NCI-H1105 (cell line): ENCODE results near the gene ZNF595.
"Not testable (repeated sequence)": the region's sequence is repeated elsewhere in the genome, so short reads cannot be mapped to it uniquely, and the experiment has no call there.

Source experiments
- DNase-seq: peaks from one replicate; lab custom pipeline; 2025; lab: John Stamatoyannopoulos, UW

Gene ZNF595

GRCh38 chr4:86559-87324, 33.6 kb downstream of the ZNF595 start:
- not testable (repeated sequence) for DNase-seq

DNA sequence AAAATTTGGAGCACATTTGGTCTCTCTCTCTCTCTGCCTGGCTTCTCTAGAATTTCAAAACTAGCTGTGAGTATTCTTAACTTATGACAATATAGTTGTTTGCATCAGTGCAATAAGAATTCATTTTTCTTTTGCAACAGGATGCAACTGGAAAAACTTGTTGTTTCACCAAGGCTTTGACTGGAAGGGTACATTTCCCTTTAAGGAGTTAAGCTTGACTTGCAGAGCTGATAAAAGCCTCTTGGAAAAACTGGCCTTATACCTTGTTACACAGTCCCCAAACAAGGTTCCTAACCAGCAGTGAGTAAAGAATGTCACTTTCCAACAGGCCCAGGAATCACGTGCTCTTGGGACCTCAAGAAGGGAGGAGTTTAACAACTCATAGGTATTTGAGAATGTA, 45.3 kb downstream of the ZNF595 start:
- no peak for DNase-seq

GRCh38 chr4:99863-100262, 46.7 kb downstream of the ZNF595 start:
- no peak for DNase-seq

- DNase-seq, result no peak
These were observed 53.9 kb downstream of the ZNF595 start for GRCh38 chr4:107083-107443.

DNA sequence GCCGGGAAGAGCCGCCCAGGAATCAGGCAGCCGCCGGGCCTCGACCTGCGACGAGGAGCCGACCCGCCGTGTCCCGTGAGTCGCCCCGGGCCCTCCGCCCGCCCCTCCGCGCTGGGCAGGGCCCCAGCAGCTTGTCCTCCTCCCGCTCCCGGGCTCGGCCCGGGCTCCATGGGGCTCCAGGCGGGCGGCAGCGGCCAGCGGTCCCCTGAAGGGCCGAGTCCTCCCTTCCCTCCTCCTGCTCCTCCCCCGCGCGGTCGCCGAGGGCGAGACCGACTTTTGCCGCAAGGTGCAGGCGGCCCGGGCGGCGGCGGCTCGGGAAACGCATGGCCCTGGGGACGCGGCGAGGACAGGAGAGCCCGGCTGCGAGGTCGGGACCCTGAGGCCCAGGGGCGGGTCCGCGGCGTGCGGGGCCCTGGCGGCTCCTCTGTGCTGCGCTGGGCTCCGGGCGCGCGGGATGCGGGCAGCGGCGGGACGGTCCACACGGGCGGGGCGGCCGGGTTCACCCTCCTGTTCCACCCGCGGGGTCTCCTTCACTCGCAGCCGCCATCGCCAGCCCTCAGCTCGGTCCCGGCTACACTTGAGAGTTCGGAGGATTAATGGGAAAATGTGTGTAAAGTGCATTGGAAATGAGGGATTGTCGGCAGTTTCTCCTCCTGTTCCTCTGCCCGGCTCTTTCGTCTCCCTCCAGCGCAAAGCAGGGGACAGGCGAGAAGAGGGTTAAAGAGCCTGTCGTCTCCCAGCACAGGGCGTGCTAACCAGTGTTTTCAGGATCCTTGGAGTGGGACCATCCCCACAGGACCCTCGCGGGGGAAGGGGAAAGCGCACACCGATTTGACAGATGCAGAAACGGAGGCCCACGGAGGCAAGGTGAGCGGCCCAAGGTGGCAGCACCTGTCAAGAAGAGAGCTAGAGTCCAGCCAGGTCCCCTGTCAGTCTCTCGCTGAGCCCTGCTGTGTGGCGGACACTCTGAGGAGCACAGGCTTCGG, 54.6 kb downstream of the ZNF595 start:
- DNase-seq, result no peak

- DNase-seq, result no peak
These were observed 59.6 kb downstream of the ZNF595 start for GRCh38 chr4:112771-113170.

DNA sequence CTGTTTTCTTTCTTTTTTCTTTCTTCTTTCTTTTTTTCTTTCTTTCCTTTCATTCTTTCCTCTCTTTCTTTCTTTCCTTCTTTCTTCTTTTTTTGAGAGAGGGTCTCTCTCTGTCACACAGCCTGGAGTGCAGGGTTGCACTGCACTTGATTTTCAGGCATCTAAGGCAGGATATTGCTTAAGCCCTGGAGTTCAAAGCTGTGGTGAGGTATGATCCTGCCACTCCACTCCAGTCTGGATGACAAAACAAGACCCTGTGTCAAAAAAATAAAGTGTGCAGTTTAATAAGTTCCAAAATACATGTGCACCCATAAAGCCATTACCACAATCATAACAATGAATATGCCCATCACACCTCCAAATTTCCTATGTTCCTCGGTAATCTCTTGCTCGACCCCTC, 60.6 kb downstream of the ZNF595 start:
- no peak for DNase-seq

- DNase-seq, result no peak
These were observed 61.0 kb downstream of the ZNF595 start for GRCh38 chr4:114149-114548.

- DNase-seq, result no peak
These were observed 63.4 kb downstream of the ZNF595 start for GRCh38 chr4:116499-116898.

DNA sequence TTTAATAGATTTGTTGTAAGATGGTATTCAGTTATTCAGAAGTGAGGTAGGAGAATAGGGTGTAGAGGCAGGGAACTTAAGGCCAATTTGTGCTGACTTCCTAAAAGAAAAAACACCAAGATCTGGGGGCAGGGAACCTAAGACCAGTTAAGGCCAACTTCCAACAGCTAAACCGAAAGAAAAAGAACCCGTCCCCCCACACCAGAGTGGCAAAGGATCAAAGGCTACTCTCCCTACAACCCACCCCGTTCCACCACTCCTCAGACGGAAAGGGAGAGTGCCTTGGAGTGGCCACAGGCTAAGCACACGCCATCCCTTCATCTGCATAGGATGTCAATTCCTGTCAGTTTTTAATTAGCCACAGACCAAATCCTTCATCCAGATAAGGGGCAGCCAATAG, 67.5 kb downstream of the ZNF595 start:
- no peak for DNase-seq

DNA sequence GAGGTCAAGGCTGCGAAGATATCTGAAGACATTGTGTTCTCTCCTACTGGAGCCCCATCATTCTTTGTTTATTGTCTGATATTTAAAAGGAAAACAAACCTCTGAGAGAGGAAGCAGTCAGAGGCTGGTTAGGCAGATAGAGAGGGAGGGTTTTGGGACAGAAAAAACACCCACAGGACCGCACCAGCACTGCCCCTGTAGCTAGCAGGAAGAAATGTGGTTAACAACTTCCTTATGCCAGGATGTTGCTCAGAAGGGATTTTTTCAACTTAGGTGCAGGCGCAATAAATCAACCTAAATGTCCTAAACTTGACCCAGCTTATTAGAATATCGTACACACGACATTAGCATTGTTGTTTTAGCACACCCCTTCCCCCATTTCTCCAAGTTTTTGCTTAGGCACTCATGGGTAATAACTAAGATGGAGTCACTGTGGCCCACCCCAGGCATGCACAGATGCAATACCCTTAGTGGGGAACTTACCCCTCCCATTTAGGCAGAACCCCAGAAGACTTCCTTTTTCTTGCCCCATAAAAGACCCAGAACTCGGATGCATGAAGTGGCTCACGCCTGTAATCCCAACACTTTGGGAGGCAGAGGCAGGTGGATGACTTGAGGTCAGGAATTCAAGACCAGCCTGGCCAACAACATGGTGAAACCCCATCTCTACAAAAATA, 68.4 kb downstream of the ZNF595 start:
- no peak for DNase-seq

DNA sequence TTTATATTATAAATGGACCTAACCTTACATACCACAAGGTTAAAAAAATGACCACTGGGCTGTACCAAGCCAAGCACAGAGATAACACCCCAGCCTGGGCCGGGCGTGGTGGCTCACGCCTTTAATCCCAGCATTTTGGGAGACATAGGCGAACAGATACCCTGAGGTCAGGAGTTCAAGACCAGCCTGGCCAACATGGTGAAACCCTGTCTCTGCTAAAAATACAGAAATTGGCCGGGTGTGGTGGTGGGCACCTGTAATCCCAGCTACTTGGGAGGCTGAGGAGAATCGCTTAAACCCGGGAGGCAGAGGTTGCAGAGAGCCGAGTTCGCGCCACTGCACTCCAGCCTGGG, 70.8 kb downstream of the ZNF595 start:
- DNase-seq, result not testable (repeated sequence)

DNA sequence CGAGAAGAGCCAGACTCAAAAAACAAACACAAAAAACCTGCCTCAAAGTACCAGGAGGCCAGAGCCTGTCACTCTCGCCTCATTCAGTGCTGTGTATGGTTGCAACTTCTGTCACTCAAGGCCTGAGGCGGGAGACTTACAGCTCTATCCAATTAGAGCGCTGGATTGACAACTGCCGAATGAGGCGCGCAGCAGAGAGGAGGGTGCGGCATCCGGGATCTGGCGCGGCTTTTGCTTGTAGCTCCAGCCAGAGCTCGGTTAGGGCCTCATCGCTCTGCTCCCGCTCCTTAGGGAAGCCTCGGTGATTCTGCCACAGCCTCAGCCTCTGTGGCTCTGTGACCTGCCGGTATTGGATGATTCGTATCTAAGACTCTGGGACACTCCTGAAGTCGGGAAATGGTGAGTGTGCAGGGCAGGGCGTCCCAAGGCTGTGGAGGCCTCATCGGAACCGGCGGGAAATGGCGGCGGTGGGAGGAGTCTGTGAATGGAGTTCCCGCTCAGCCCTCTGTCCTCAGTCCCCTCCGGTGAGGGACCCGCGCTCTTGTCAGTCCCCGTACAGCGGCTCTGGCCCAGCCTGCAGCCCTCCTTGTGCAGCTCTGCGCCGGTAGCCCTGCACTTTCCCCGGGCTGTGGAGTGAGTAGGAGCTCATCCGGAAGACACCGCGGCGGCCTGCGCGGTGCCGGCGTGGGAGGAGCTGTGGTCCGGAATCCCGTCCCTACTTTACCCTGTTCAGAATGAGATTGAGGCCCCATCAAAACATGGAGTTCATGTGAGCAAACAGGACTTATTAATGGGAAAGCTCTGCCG, 71.4 kb downstream of the ZNF595 start, which contains the start of gene ZNF718:
TSS of gene ZNF718 (plus strand) at position 227 of the 807 bp plus-strand sequence. CDS start at position 397, 170 bp downstream.
- no peak for DNase-seq

DNA sequence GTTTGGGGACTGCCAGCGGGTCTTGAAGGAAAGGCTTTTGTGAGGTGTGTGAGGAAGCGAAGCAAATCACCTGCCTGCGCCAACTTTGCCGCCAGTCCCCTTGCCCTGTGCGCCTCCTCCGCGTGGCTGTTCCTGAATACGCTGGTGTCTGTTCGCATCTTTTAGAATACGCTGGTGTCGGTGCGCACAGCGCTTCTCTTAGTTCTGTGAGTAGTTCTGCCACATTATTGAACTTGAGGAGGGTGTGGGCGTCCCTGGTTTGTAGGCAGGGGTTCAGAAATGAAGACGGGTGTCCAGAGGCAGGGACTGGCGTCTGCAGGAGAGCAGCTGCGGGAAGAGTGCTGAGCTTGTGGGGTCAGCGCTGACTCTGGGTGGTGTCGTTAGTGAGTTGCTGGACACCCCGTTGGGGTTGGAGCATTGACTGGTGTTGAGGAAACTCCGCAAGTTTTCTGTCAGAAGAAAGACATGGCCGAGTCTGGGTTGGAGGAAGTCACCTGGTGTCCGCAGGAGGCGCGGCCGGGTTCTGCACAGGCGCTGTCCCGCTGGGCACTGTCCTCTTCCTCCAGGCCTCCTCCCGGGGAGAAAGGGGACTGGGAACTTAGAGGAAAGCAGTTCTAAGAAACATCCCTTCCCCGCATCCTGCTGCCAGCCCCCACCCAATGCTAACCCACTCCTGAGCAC, 72.1 kb downstream of the ZNF595 start:
- no peak for DNase-seq

DNA sequence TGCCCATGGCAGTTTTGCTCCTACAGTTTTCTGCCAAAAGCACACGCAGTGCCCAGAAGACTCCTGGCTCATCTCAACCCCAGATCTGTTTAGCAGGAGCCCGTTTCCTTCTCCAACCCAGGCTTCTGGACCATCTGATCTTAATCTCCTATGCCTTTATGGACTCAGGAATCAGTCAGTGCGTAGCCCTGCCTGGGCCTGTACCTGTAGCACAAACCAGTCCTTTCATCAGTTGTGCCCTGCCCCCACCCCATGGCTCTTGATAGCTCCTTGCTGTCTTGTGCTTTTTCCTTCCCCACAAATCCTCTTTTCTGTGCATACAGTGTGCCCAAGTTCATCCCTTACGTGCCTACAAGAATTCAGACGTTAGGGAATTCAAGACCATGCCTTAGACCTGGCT, 72.7 kb downstream of the ZNF595 start:
- no peak for DNase-seq

DNA sequence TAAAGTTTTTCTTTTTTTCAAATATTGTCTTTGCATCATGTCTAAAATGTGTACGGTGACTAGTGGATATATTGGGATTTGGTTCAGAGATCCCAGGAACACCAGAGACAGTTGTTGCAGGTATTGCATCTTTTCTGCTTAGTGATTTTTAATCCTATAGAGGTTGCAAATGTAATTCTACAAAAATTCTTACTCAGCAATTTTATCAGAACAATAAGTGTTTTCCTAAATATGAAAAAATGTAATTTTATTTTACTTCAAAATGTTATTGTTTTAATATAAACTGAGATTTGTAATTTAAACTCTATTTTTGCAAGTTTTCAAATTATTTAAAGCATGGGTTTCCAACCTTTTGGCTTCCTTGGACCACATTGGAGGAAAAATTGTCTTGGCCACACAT, 79.4 kb downstream of the ZNF595 start:
- no peak for DNase-seq
